ENCODE measurements around the gene LIPE. TPM values are rescaled to one million over a fixed set of nuclear protein-coding genes. Genes with fewer than 3 reads are reported as not detected.

Gene LIPE
- total RNA-seq, 1 donor from 2014 or later: 1.5 TPM

- no peak for DNase-seq (ENCODE audit: low read depth)
Observed at GRCh38 chr19:42360787-42361544, 66.2 kb downstream of the LIPE start.

GRCh38 chr19:42357290-42357689, 69.9 kb downstream of the LIPE start:
- DNase-seq (ENCODE audit: low read depth): no peak

- DNase-seq (ENCODE audit: low read depth): no peak
Observed at GRCh38 chr19:42356686-42357085, 70.5 kb downstream of the LIPE start.

GRCh38 chr19:42355896-42356295, 71.3 kb downstream of the LIPE start:
- DNase-seq (ENCODE audit: low read depth): no peak

- no peak for DNase-seq (ENCODE audit: low read depth)
Observed at GRCh38 chr19:42353341-42354015, 73.7 kb downstream of the LIPE start.

GRCh38 chr19:42352301-42353259, 74.6 kb downstream of the LIPE start:
- DNase-seq (ENCODE audit: low read depth): no peak

Other genes with a start within 250 kb of the LIPE start
- gene DEDD2, start 209.7 kb downstream of the LIPE start, total RNA-seq: 26.3 and 34.5 TPM in 2 replicates
- 6.6 and 7.1 TPM in 2 replicates for gene ZNF526, start 207.1 kb downstream of the LIPE start, total RNA-seq
- 30.5 and 35.0 TPM in 2 replicates for gene GSK3A, start 184.8 kb downstream of the LIPE start, total RNA-seq
- 44.6 and 55.2 TPM in 2 replicates for gene ERF, start 172.3 kb downstream of the LIPE start, total RNA-seq
- gene CIC, start 158.1 kb downstream of the LIPE start, total RNA-seq: 38.8 and 49.0 TPM in 2 replicates
- gene PRR19, start 125.3 kb downstream of the LIPE start, total RNA-seq: 1.1 and 2.6 TPM in 2 replicates
- gene PAFAH1B3, start 124.8 kb downstream of the LIPE start, total RNA-seq: 21.7 and 29.1 TPM in 2 replicates
- 1.6 TPM in 1 of 2 replicates, not detected in the other for gene TMEM145, start 114.1 kb downstream of the LIPE start, total RNA-seq
- gene MEGF8, start 101.8 kb downstream of the LIPE start, total RNA-seq: 24.6 and 29.5 TPM in 2 replicates
- not detected in 2 replicates for gene CNFN, start 37.1 kb downstream of the LIPE start, total RNA-seq
- gene CXCL17, start 15.6 kb upstream of the LIPE start, total RNA-seq: not detected in 2 replicates
- not detected in 2 replicates for gene CEACAM1, start 101.1 kb upstream of the LIPE start, total RNA-seq
- gene CEACAM8, start 167.5 kb upstream of the LIPE start, total RNA-seq: not detected in 2 replicates

Measured in myocyte (in vitro differentiated cells).